ENCODE results near the gene BICDL1.

The BICDL1 gene

DNA sequence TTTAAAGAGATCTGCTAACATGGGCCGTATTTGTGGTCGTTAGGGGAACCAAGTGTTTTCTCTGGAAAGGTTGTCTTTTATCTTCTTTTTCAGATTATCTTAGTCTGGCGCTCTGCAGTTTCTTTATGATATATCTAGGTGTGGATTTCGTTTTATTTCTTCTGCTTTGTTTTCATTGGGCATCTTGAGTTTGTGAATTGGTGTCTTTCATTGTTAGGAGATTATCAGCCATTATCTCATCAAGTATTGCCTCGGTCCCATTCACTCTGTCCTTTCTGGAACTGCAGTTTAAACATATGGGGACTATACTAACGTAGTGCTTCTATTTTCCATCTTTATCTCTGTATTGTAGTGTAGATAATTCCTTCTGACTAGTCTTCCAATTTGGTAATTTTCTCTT, 60.4 kb downstream of the BICDL1 start:
- TF ChIP-seq, protein P1, sequence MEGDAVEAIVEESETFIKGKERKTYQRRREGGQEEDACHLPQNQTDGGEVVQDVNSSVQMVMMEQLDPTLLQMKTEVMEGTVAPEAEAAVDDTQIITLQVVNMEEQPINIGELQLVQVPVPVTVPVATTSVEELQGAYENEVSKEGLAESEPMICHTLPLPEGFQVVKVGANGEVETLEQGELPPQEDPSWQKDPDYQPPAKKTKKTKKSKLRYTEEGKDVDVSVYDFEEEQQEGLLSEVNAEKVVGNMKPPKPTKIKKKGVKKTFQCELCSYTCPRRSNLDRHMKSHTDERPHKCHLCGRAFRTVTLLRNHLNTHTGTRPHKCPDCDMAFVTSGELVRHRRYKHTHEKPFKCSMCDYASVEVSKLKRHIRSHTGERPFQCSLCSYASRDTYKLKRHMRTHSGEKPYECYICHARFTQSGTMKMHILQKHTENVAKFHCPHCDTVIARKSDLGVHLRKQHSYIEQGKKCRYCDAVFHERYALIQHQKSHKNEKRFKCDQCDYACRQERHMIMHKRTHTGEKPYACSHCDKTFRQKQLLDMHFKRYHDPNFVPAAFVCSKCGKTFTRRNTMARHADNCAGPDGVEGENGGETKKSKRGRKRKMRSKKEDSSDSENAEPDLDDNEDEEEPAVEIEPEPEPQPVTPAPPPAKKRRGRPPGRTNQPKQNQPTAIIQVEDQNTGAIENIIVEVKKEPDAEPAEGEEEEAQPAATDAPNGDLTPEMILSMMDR (IDR thresholded peaks at IDR 0.05; ENCODE audit: control insufficient read depth, insufficient read depth, low read depth, low read length, missing control alignments), result no peak
- H3K4me3 ChIP-seq (ENCODE audit: control insufficient read depth, low read depth, low read length), result no peak overlapping the region
- no peak for DNase-seq (ENCODE audit: low read depth)

DNA sequence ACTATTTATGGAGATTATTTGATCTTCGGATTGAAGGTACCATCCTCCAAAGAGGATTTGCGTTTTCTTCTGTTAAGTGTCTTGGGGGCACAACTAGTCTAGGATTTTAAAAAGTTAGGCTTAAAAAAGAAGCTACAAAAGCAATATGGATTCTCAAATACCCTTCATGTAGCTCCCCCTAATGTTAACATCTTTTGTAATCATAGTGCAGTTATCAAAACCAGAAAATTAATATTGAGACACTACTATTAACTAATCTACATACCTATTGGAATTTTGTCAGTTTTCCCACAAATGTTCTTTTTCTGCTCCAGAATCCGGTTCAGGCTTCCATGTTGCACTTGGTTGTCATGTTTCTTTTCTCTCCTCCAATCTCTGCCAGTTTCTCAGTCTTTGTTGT, 62.5 kb downstream of the BICDL1 start:
- DNase-seq (ENCODE audit: low read depth), result no peak
- TF ChIP-seq, protein P1 (IDR thresholded peaks at IDR 0.05; ENCODE audit: control insufficient read depth, insufficient read depth, low read depth, low read length, missing control alignments), result no peak
- H3K4me3 ChIP-seq (ENCODE audit: control insufficient read depth, low read depth, low read length), result no peak overlapping the region

DNA sequence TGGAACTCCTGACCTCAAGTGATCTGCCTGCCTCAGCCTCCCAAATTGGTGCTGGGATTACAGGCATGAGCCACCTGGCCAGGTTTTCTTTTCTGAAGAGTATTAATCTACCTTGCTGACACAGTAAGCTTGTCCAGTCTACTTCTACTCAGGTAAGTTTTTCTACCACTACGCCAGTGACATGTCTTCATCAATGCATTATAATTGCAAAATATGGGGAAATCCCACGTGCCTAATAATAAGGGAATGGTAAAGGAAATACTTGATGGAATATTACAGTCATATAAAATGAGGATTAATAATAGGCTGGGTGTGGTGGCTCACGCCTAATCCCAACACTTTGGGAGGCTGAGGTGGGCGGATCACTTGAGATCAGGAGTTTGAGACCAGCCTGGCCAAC, 65.3 kb downstream of the BICDL1 start:
- H3K4me3 ChIP-seq (ENCODE audit: control insufficient read depth, low read depth, low read length), result no peak overlapping the region
- TF ChIP-seq, protein P1 (IDR thresholded peaks at IDR 0.05; ENCODE audit: control insufficient read depth, insufficient read depth, low read depth, low read length, missing control alignments), result no peak

GRCh38 chr12:120055231-120056000, 66.4 kb downstream of the BICDL1 start:
- no peak for DNase-seq (ENCODE audit: low read depth)
- TF ChIP-seq, protein P1 (IDR thresholded peaks at IDR 0.05; ENCODE audit: control insufficient read depth, insufficient read depth, low read depth, low read length, missing control alignments), result no peak
- H3K4me3 ChIP-seq (ENCODE audit: control insufficient read depth, low read depth, low read length), result no peak overlapping the region

More for the DNA sequence above, 65.3 kb downstream of the BICDL1 start:
- DNase-seq (ENCODE audit: low read depth), result no peak

- no peak overlapping the region for H3K4me3 ChIP-seq (ENCODE audit: control insufficient read depth, low read depth, low read length)
- TF ChIP-seq, protein P1 (IDR thresholded peaks at IDR 0.05; ENCODE audit: control insufficient read depth, insufficient read depth, low read depth, low read length, missing control alignments), result no peak
- no peak for DNase-seq (ENCODE audit: low read depth)
These were observed 67.7 kb downstream of the BICDL1 start for GRCh38 chr12:120056739-120057138.

- TF ChIP-seq, protein P1 (IDR thresholded peaks at IDR 0.05; ENCODE audit: control insufficient read depth, insufficient read depth, low read depth, low read length, missing control alignments), result no peak
- DNase-seq (ENCODE audit: low read depth), result no peak
- no peak overlapping the region for H3K4me3 ChIP-seq (ENCODE audit: control insufficient read depth, low read depth, low read length)
These were observed 71.2 kb downstream of the BICDL1 start for GRCh38 chr12:120060196-120060595.
